ENCODE data around the gene SEZ6L2. TPM values are rescaled to one million over a fixed set of nuclear protein-coding genes. Genes with fewer than 3 reads are reported as not detected.
A peak's percentile ranks its signal among the peaks of the same experiment; 100 is the strongest.

Gene SEZ6L2
- total and polyA plus RNA-seq, 7 experiments from 2014 or later, result 0.19 TPM; not detected in 6

GRCh38 chr16:29858149-29858849 lies 41.1 kb downstream of the SEZ6L2 start:
- Histone ChIP-seq H3K9me3 (ENCODE audit: control insufficient read depth in 2 of 3, low read length in 3 of 3) (no peaks in the 10 kb centered on the region), H3K4me1 (ENCODE audit: control insufficient read depth in 2 of 2, insufficient read depth in 2 of 2, low read length in 2 of 2) (peaks cover 13 to 17% of the 10 kb centered on the region in 2 donors), H3K36me3 (ENCODE audit: control insufficient read depth in 2 of 3, insufficient read depth in 3 of 3, low read length in 3 of 3) (peaks cover 0 to 42% (median 7%) of the 10 kb centered on the region in 3 experiments), H3K27me3 (ENCODE audit: control insufficient read depth in 2 of 2, insufficient read depth in 2 of 2, low read length in 2 of 2) (no peaks in the 10 kb centered on the region), H3K4me3 (ENCODE audit: low read length) (no peak overlapping the region), H3K27ac (ENCODE audit: low read depth, low read length) (no peak overlapping the region)
- Mint-ChIP-seq H3K36me3 (peaks cover 0 to 23% (median 5%) of the 10 kb centered on the region in 5 donors), H3K4me3 (no peak overlapping the region), H3K9me3 (no peaks in the 10 kb centered on the region), H3K27me3 (no peaks in the 10 kb centered on the region), H3K27ac (peak overlapping the region in 1 of 9 donors; percentile 11), H3K4me1 (peaks cover 12 to 31% (median 21%) of the 10 kb centered on the region in 7 donors)
- ChIA-PET CTCF (interaction anchor here (0.7 to 1.4 kb wide), 3 partner anchors 10 to 161 kb away, joined by 3 to 5 read pairs (median 3); no protein-coding TSS in a partner anchor), POLR2A (interaction anchor here (0.6 to 1.0 kb wide), 5 partner anchors 10 to 194 kb away, joined by 3 to 4 read pairs (median 3); no protein-coding TSS in a partner anchor)
- DNase-seq (no peak), ATAC-seq (no peak)
- intact Hi-C loops (cut with micrococcal nuclease), result no loop called here

DNA sequence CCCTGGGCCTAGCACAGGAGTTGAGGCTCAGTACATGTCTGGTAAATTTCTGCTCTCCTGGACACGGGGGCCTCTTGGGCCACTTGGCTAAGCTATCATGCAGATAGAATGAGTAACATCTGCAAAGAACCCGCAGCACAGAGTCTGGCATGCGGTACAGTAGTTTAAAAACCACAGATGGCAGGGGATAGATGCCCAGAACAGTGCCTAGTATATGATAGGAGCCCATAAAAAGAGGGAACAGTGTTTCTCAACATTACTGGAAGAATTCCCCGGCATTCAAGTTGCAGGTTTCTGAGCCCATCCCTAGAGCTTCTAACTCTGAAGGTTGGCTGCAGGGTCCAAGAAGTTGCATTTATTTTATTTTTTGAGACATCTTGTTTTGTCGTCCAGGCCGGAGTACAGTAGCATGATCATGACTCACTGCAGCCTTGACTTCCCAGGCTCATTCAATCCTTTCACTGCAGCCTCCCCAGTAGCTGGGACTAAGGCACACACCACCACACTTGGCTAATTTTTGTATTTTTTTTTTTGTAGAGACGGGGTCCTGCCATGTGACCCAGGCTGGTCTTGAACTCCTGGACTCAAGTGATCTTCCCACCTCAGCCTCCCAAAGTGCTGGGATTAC lies 42.1 kb downstream of the SEZ6L2 start:
- DNase-seq (no peak), ATAC-seq (no peak)
- POLR2A ChIA-PET, result interaction anchor here (0.6 to 1.1 kb wide), 4 partner anchors 11 to 193 kb away, joined by 3 to 4 read pairs (median 4); no protein-coding TSS in a partner anchor
- H3K27me3 Mint-ChIP-seq, result no peaks in the 10 kb centered on the region
- CTCF ChIA-PET, result interaction anchor here (0.7 to 1.1 kb wide), 4 partner anchors 36 to 162 kb away, joined by 3 to 6 read pairs (median 4); no protein-coding TSS in a partner anchor
- H3K36me3 Mint-ChIP-seq, result peaks cover 0 to 23% (median 5%) of the 10 kb centered on the region in 5 donors
- Histone ChIP-seq H3K36me3 (ENCODE audit: control insufficient read depth in 2 of 3, insufficient read depth in 3 of 3, low read length in 3 of 3) (peaks cover 0 to 36% (median 7%) of the 10 kb centered on the region in 3 experiments), H3K4me3 (ENCODE audit: low read length) (no peak overlapping the region), H3K27me3 (ENCODE audit: control insufficient read depth in 2 of 2, insufficient read depth in 2 of 2, low read length in 2 of 2) (no peaks in the 10 kb centered on the region), H3K27ac (ENCODE audit: low read depth, low read length) (no peak overlapping the region), H3K4me1 (ENCODE audit: control insufficient read depth in 2 of 2, insufficient read depth in 2 of 2, low read length in 2 of 2) (peaks cover 10 to 15% of the 10 kb centered on the region in 2 donors), H3K9me3 (ENCODE audit: control insufficient read depth in 2 of 3, low read length in 3 of 3) (no peaks in the 10 kb centered on the region)
- intact Hi-C loops (cut with micrococcal nuclease), result no loop called here
- peaks cover 12 to 25% (median 15%) of the 10 kb centered on the region in 7 donors for H3K4me1 Mint-ChIP-seq
- no peaks in the 10 kb centered on the region for H3K9me3 Mint-ChIP-seq
- H3K4me3 Mint-ChIP-seq, result peak overlapping the region in 1 of 10 donors; percentile 29
- peak overlapping the region in 2 of 9 donors; percentile 42 to 84 for H3K27ac Mint-ChIP-seq

- H3K4me3 ChIP-seq (ENCODE audit: low read length), result no peak overlapping the region
- intact Hi-C loops (cut with micrococcal nuclease), result no loop called here
- H3K27ac Mint-ChIP-seq, result peak overlapping the region in 1 of 9 donors; percentile 34
- ATAC-seq (no peak), DNase-seq (no peak)
- no peaks in the 10 kb centered on the region for H3K4me1 ChIP-seq (ENCODE audit: control insufficient read depth in 2 of 2, insufficient read depth in 2 of 2, low read length in 2 of 2)
- H3K36me3 ChIP-seq (ENCODE audit: control insufficient read depth in 2 of 3, insufficient read depth in 3 of 3, low read length in 3 of 3), result peaks cover 0 to 19% (median 0%) of the 10 kb centered on the region in 3 experiments
- CTCF ChIA-PET, result no interaction called here
- peaks cover 0 to 14% (median 5%) of the 10 kb centered on the region in 5 donors for H3K36me3 Mint-ChIP-seq
- H3K4me3 Mint-ChIP-seq, result no peak overlapping the region
- H3K9me3 Mint-ChIP-seq, result peaks cover 0 to 4% (median 0%) of the 10 kb centered on the region in 11 donors
- no peaks in the 10 kb centered on the region for H3K9me3 ChIP-seq (ENCODE audit: control insufficient read depth in 2 of 3, low read length in 3 of 3)
- no peaks in the 10 kb centered on the region for H3K27me3 Mint-ChIP-seq
- H3K27ac ChIP-seq (ENCODE audit: low read depth, low read length), result no peak overlapping the region
- peaks cover 0 to 12% (median 3%) of the 10 kb centered on the region in 7 donors for H3K4me1 Mint-ChIP-seq
- POLR2A ChIA-PET, result interaction anchor here (0.7 to 1.9 kb wide), 5 partner anchors 22 to 119 kb away, joined by 3 to 7 read pairs (median 5); partner anchors contain the start of gene TAOK2
- H3K27me3 ChIP-seq (ENCODE audit: control insufficient read depth in 2 of 2, insufficient read depth in 2 of 2, low read length in 2 of 2), result no peaks in the 10 kb centered on the region
Measured at GRCh38 chr16:29854520-29855100, 44.7 kb downstream of the SEZ6L2 start.

- Histone ChIP-seq H3K27me3 (ENCODE audit: control insufficient read depth in 2 of 2, insufficient read depth in 2 of 2, low read length in 2 of 2) (no peaks in the 10 kb centered on the region), H3K36me3 (ENCODE audit: control insufficient read depth in 2 of 3, insufficient read depth in 3 of 3, low read length in 3 of 3) (peaks cover 0 to 2% (median 0%) of the 10 kb centered on the region in 3 experiments), H3K9me3 (ENCODE audit: control insufficient read depth in 2 of 3, low read length in 3 of 3) (no peaks in the 10 kb centered on the region), H3K27ac (ENCODE audit: low read depth, low read length) (no peak overlapping the region), H3K4me1 (ENCODE audit: control insufficient read depth in 2 of 2, insufficient read depth in 2 of 2, low read length in 2 of 2) (peaks cover 0 to 7% of the 10 kb centered on the region in 2 donors), H3K4me3 (ENCODE audit: low read length) (no peak overlapping the region)
- intact Hi-C loops (cut with micrococcal nuclease), result no loop called here
- Mint-ChIP-seq H3K36me3 (peaks cover 0 to 8% (median 0%) of the 10 kb centered on the region in 5 donors), H3K27me3 (no peaks in the 10 kb centered on the region), H3K4me3 (no peak overlapping the region), H3K4me1 (peaks cover 7 to 13% (median 9%) of the 10 kb centered on the region in 7 donors), H3K27ac (no peak overlapping the region), H3K9me3 (peaks cover 0 to 4% (median 0%) of the 10 kb centered on the region in 11 donors)
- ChIA-PET POLR2A (interaction anchor here (0.6 to 1.9 kb wide), 7 partner anchors 9 to 616 kb away, joined by 3 to 7 read pairs (median 3); partner anchors contain the start of genes KIF22 and PAGR1), CTCF (interaction anchor here (0.7 to 2.6 kb wide), 4 partner anchors 30 to 127 kb away, joined by 3 to 13 read pairs (median 4); no protein-coding TSS in a partner anchor)
- no peak for ATAC-seq
- DNase-seq, result no peak
Measured at GRCh38 chr16:29852654-29853053, 46.7 kb downstream of the SEZ6L2 start.

- H3K36me3 ChIP-seq (ENCODE audit: control insufficient read depth in 2 of 3, insufficient read depth in 3 of 3, low read length in 3 of 3), result peaks cover 0 to 19% (median 4%) of the 10 kb centered on the region in 3 experiments
- ChIA-PET CTCF (interaction anchor here (0.7 to 2.6 kb wide), 3 partner anchors 43 to 143 kb away, joined by 3 to 13 read pairs (median 3); no protein-coding TSS in a partner anchor), POLR2A (interaction anchor here (0.6 to 1.5 kb wide), 4 partner anchors 13 to 210 kb away, joined by 3 to 4 read pairs (median 4); partner anchors contain the start of gene CDIPT)
- H3K4me1 ChIP-seq (ENCODE audit: control insufficient read depth in 2 of 2, insufficient read depth in 2 of 2, low read length in 2 of 2), result peaks cover 0 to 7% of the 10 kb centered on the region in 2 donors
- H3K27me3 Mint-ChIP-seq, result no peaks in the 10 kb centered on the region
- ATAC-seq (no peak), DNase-seq (no peak)
- peaks cover 0 to 4% (median 0%) of the 10 kb centered on the region in 11 donors for H3K9me3 Mint-ChIP-seq
- H3K27me3 ChIP-seq (ENCODE audit: control insufficient read depth in 2 of 2, insufficient read depth in 2 of 2, low read length in 2 of 2), result no peaks in the 10 kb centered on the region
- no peak overlapping the region for H3K4me3 ChIP-seq (ENCODE audit: low read length)
- peak overlapping the region in 4 of 9 donors; percentile 3 to 75 (median 28) for H3K27ac Mint-ChIP-seq
- intact Hi-C loops (cut with micrococcal nuclease), result no loop called here
- H3K9me3 ChIP-seq (ENCODE audit: control insufficient read depth in 2 of 3, low read length in 3 of 3), result no peaks in the 10 kb centered on the region
- H3K4me1 Mint-ChIP-seq, result peaks cover 8 to 17% (median 9%) of the 10 kb centered on the region in 7 donors
- peaks cover 0 to 12% (median 4%) of the 10 kb centered on the region in 5 donors for H3K36me3 Mint-ChIP-seq
- H3K4me3 Mint-ChIP-seq, result no peak overlapping the region
- H3K27ac ChIP-seq (ENCODE audit: low read depth, low read length), result no peak overlapping the region
Measured at GRCh38 chr16:29850998-29851397, 48.4 kb downstream of the SEZ6L2 start.
